Stimulated activated CD8-positive, alpha-beta memory T cell treated with anti-CD3 and anti-CD28 coated beads, Interleukin-15, amount 100 ng/mL, for 48 hours (primary cell): Measurements from ENCODE around the gene RCSD1.
A peak's percentile ranks its signal among the peaks of the same experiment; 100 is the strongest.
"Not testable (repeated sequence)": the region's sequence is repeated elsewhere in the genome, so short reads cannot be mapped to it uniquely, and the experiment has no call there.

Experiments used
- DNase-seq, 2 donors: peaks; one replicate each; pipeline ENCODE4 v3.0.0-alpha.2; 2020; ENCODE audit warnings: low read depth in 2 of 2

The RCSD1 gene, protein sequence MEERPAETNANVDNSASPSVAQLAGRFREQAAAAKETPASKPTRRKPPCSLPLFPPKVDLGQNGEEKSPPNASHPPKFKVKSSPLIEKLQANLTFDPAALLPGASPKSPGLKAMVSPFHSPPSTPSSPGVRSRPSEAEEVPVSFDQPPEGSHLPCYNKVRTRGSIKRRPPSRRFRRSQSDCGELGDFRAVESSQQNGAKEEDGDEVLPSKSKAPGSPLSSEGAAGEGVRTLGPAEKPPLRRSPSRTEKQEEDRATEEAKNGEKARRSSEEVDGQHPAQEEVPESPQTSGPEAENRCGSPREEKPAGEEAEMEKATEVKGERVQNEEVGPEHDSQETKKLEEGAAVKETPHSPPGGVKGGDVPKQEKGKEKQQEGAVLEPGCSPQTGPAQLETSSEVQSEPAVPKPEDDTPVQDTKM

GRCh38 chr1:167629681-167630567, at the start of gene RCSD1:
Gene RCSD1 (plus strand): TSS chr1:167630232. CDS start chr1:167630424, 192 bp downstream.
- peak; percentile 59 to 69 for DNase-seq

GRCh38 chr1:167582064-167582463, 48.0 kb upstream of the RCSD1 start:
- no peak for DNase-seq

GRCh38 chr1:167582722-167583121, 47.3 kb upstream of the RCSD1 start:
- no peak for DNase-seq

GRCh38 chr1:167584581-167584980, 45.5 kb upstream of the RCSD1 start:
- no peak for DNase-seq

- no peak for DNase-seq
These were observed 42.7 kb upstream of the RCSD1 start for GRCh38 chr1:167587342-167587741.

DNA sequence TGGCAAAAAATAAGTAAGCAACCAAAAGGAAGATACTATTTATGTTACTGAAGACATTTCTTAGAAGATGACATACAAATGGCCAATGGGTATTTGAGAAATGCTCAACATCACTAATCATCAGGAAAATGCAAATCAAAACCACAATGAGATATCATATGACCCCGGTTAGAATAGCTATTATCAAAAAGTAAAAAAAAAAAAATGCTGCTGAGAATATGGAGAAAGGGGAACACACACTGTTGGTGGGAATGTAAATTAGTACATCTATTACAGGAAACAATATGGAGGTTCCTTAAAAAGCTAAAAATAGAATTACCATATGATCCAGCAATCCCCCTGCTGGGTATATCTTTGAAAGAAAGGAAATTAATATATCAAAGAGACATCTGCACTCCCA, 42.2 kb upstream of the RCSD1 start:
- no peak for DNase-seq

- DNase-seq = no peak
These were observed 41.7 kb upstream of the RCSD1 start for GRCh38 chr1:167588361-167588760.

DNA sequence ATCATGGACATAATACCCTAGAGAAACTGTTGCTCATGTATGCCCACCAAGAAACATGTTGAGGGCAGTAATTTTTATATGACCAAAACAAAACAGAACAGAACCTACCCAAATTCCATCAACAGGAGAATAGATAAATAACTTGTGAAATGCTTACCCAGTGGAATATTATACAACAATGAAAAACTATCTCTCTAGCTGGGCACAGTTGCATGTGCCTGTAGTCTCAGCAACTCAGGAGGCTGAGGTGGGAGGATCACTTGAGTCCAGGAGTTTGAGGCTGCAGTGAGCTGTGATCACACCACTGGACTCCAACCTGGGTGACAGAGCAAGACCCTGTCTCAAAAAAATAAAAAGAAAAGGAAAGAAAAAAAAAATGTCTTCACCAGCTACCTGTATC, 37.6 kb upstream of the RCSD1 start:
- no peak for DNase-seq

- DNase-seq = no peak
These were observed 36.2 kb upstream of the RCSD1 start for GRCh38 chr1:167593860-167594259.

- no peak for DNase-seq
These were observed 35.2 kb upstream of the RCSD1 start for GRCh38 chr1:167594822-167595221.

DNA sequence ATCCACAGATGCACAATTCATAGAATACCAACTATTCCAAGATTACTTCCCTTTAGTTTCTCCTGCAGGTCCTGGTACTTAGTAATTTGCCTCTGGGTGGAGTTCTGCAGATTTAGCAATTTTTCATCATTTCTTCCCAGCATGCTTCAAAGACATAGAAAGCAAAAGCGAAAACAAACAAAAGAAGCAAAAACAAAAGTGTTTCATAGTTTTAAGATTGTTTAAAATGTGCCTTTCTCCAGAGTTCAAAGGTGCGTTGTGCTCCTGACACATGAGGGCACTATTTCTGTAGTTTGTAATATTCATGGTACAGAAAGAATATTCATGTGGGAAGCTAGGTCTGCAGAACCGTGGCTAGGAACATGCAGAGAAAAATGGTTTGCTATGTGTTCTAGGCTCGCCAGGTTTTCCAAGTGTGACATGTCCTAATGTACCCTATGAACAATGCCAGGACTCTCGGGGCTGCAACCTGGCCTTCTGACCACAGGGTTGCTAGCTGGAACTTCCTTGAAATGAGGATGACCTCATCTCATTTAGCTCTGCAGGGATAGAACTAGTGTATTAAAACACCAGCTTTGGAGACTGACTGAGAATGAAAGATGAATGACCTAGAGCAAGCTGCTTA, 30.0 kb upstream of the RCSD1 start:
- no peak for DNase-seq

GRCh38 chr1:167601442-167602383, 28.3 kb upstream of the RCSD1 start:
- DNase-seq = no peak

DNA sequence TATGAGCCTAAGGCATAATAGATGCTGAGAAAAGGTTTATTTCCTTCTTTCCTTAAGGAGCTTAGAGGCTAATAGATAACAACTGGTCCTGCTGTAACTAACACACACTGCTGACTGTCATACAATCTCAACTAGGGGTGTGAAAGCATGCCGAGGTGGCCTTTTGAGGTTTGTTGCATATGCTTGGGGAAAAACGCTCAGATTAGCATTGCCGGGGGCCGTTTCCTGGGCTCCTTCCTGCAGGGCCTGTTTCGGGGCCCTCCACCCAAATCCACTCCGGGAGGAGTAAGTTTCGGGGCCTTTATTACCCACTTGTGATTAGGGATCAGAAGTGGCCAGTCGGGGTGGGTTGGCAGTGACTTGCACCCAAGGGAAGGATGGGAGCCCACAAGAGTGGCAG, 27.2 kb upstream of the RCSD1 start:
- DNase-seq = no peak

- DNase-seq = no peak
These were observed 24.5 kb upstream of the RCSD1 start for GRCh38 chr1:167605576-167605975.

- DNase-seq = no peak
These were observed 18.0 kb upstream of the RCSD1 start for GRCh38 chr1:167611983-167612382.

GRCh38 chr1:167612587-167613385, 17.2 kb upstream of the RCSD1 start:
- DNase-seq = no peak

- not testable (repeated sequence) for DNase-seq
These were observed 16.0 kb upstream of the RCSD1 start for GRCh38 chr1:167613984-167614383.

GRCh38 chr1:167614851-167615250, 15.2 kb upstream of the RCSD1 start:
- DNase-seq = no peak

DNA sequence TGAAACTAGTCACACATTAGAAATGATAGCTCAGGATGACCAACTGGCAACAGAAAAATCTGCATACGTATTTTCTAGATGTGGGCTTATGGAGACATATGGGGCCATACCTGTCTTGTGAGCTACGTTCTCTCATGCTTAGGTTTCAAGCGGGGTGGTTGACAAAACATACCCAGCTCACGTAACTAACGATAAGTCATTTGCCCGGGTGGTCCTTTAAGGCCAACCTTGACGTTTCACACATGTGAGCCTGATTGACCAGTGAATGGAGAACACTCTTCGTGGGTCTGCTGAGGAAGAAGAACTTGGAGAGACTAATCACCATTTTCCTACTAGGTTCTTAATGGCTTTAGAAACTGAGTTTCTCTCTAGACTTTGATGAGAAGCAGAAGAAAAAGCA, 13.5 kb upstream of the RCSD1 start:
- no peak for DNase-seq
